IMR-90 (cell line): ENCODE measurements around the gene ITPR2. TPM values are rescaled to one million over a fixed set of nuclear protein-coding genes. Genes with fewer than 3 reads are reported as not detected.
A peak's percentile ranks its signal among the peaks of the same experiment; 100 is the strongest.

Source experiments
- ATAC-seq: fragments of 200-7000 bp; cut with Tn5 transposase; 2 replicates; pipeline ENCODE4 v1.9.1; 2020; ENCODE audit warnings: low read depth, mild to moderate bottlenecking, moderate library complexity
- BruUV-seq: library from RNA; stranded (reverse); fragments of 400-500 nt; replicated peaks from 2 replicates; lab custom pipeline; 2021; lab: Mats Ljungman, UMichigan
- CTCF ChIA-PET: fragments of 300-600 bp; formaldehyde crosslinking; extraction: SDS; loops from one replicate; lab custom pipeline; 2021; ENCODE audit warnings: antibody characterized with exemption; lab: Yijun Ruan, JAX
- POLR2A ChIA-PET: fragments of 300-600 bp; sonication (Branson Sonifier 250); formaldehyde crosslinking; loops from one replicate; lab custom pipeline; 2022; ENCODE audit warnings: antibody characterized with exemption; ENCODE audit not compliant: unreplicated experiment; lab: Charles Lee
- DNase-seq: peaks from one replicate; pipeline ENCODE4 v3.0.0; 2013
- H2AFZ ChIP-seq: replicated peaks from 2 replicates; pipeline ENCODE3; 2013; ENCODE audit warnings: low read length, mild to moderate bottlenecking; ENCODE audit not compliant: poor library complexity
- H2AK5ac ChIP-seq: 2 replicates; pipeline ENCODE4 v1.6.1; 2013; ENCODE audit warnings: low read depth, low read length, inconsistent platforms
- H2AK9ac ChIP-seq: replicated peaks from 2 replicates; pipeline ENCODE3; 2013; ENCODE audit warnings: mild to moderate bottlenecking, low read depth, low read length, moderate library complexity; ENCODE audit not compliant: poor library complexity
- H2BK120ac ChIP-seq: 2 replicates; pipeline ENCODE4 v1.6.1; 2013; ENCODE audit warnings: low read depth, low read length, inconsistent platforms
- H2BK15ac ChIP-seq: 3 replicates; pipeline ENCODE4 v1.6.1; 2013; ENCODE audit warnings: low read depth, low read length, inconsistent platforms
- H2BK20ac ChIP-seq: 2 replicates; pipeline ENCODE4 v1.6.1; 2013; ENCODE audit warnings: low read depth, mild to moderate bottlenecking, inconsistent platforms, low read length, moderate library complexity
- H2BK5ac ChIP-seq: 2 replicates; pipeline ENCODE4 v1.6.1; 2013; ENCODE audit warnings: mild to moderate bottlenecking, low read depth, low read length, inconsistent platforms; ENCODE audit not compliant: poor library complexity, severe bottlenecking
- H3K14ac ChIP-seq: replicated peaks from 2 replicates; pipeline ENCODE4 v1.6.1; 2013; ENCODE audit warnings: low read depth, low read length, inconsistent platforms
- H3K18ac ChIP-seq: 2 replicates; pipeline ENCODE4 v1.6.1; 2013; ENCODE audit warnings: low read depth, low read length, control low read depth
- H3K23ac ChIP-seq: 2 replicates; pipeline ENCODE4 v1.6.1; 2013; ENCODE audit warnings: low read depth, low read length, inconsistent platforms
- H3K27ac ChIP-seq: 2 replicates; pipeline ENCODE4 v1.5.1; 2013; ENCODE audit warnings: mild to moderate bottlenecking, control low read depth, low read length; ENCODE audit not compliant: insufficient read depth
- H3K27me3 ChIP-seq: 2 replicates; pipeline ENCODE4 v1.6.1; 2013; ENCODE audit warnings: low read length; ENCODE audit not compliant: control insufficient read depth, insufficient read depth
- H3K36me3 ChIP-seq: 2 replicates; pipeline ENCODE4 v1.6.1; 2013; ENCODE audit warnings: low read length, mixed read lengths; ENCODE audit not compliant: control insufficient read depth, insufficient read depth
- H3K4ac ChIP-seq: 2 replicates; pipeline ENCODE4 v1.6.1; 2013; ENCODE audit warnings: low read depth, low read length, inconsistent platforms
- H3K4me1 ChIP-seq: 2 replicates; pipeline ENCODE4 v1.6.1; 2013; ENCODE audit warnings: low read length, mixed read lengths; ENCODE audit not compliant: control insufficient read depth, insufficient read depth
- H3K4me2 ChIP-seq: 2 replicates; pipeline ENCODE4 v1.6.1; 2013; ENCODE audit warnings: low read depth, mild to moderate bottlenecking, control low read depth, low read length, moderate library complexity
- H3K4me3 ChIP-seq: 2 replicates; pipeline ENCODE4 v1.5.1; 2013; ENCODE audit warnings: low read depth, mild to moderate bottlenecking, control low read depth, low read length, moderate library complexity; ENCODE audit not compliant: insufficient read depth
- H3K56ac ChIP-seq: 2 replicates; pipeline ENCODE4 v1.6.1; 2013; ENCODE audit warnings: low read length, inconsistent platforms; ENCODE audit not compliant: insufficient read depth; ENCODE audit errors: extremely low read depth
- H3K79me1 ChIP-seq, 2 experiments: 2 replicates each; pipeline ENCODE4 v1.6.1; 2013; ENCODE audit warnings: low read length in 2 of 2, inconsistent platforms in 1 of 2, low read depth in 1 of 2
- H3K9ac ChIP-seq: 2 replicates; pipeline ENCODE4 v1.6.1; 2013; ENCODE audit warnings: low read depth, low read length, control low read depth
- H3K9me1 ChIP-seq: 2 replicates; pipeline ENCODE4 v1.6.1; 2013; ENCODE audit warnings: low read length, inconsistent platforms; ENCODE audit not compliant: insufficient read depth
- H3K9me3 ChIP-seq: 2 replicates; pipeline ENCODE4 v1.6.1; 2013; ENCODE audit warnings: low read length; ENCODE audit not compliant: control insufficient read depth, insufficient read depth
- H4K20me1 ChIP-seq: 2 replicates; pipeline ENCODE4 v1.6.1; 2013; ENCODE audit warnings: low read length, inconsistent platforms; ENCODE audit not compliant: insufficient read depth
- H4K5ac ChIP-seq: 2 replicates; pipeline ENCODE4 v1.6.1; 2013; ENCODE audit warnings: mild to moderate bottlenecking, low read depth, low read length, control low read depth
- H4K8ac ChIP-seq, 2 experiments: 2 replicates each; pipeline ENCODE4 v1.6.1; 2013; ENCODE audit warnings: low read depth in 2 of 2, low read length in 2 of 2, control low read depth in 1 of 2, inconsistent platforms in 1 of 2
- H4K91ac ChIP-seq: 2 replicates; pipeline ENCODE4 v1.6.1; 2013; ENCODE audit warnings: low read depth, low read length, inconsistent platforms; ENCODE audit not compliant: insufficient read depth
- BHLHE40 ChIP-seq: fragments of 150-350 bp; IDR thresholded peaks from 2 replicates; pipeline ENCODE4 v1.6.1; 2016; ENCODE audit warnings: mild to moderate bottlenecking, low read depth, low read length
- CEBPB ChIP-seq: IDR thresholded peaks from 2 replicates; pipeline ENCODE4 v1.6.1; 2012; ENCODE audit warnings: low read depth, low read length, improper control_type of control experiment
- CHD1 ChIP-seq: IDR thresholded peaks from 2 replicates; pipeline ENCODE4 v1.6.1; 2012; ENCODE audit warnings: low read depth, low read length, improper control_type of control experiment
- ELK1 ChIP-seq: fragments of 150-350 bp; IDR thresholded peaks from 2 replicates; pipeline ENCODE4 v1.6.1; 2016; ENCODE audit warnings: low read depth, mild to moderate bottlenecking, low read length, moderate library complexity, borderline replicate concordance
- FOS ChIP-seq: fragments of 150-350 bp; IDR thresholded peaks from 2 replicates; pipeline ENCODE4 v1.6.1; 2016; ENCODE audit warnings: low read depth, low read length
- MAFK ChIP-seq: IDR thresholded peaks from 2 replicates; pipeline ENCODE4 v1.6.1; 2012; ENCODE audit warnings: low read depth, low read length, improper control_type of control experiment
- MAZ ChIP-seq: IDR thresholded peaks from 2 replicates; pipeline ENCODE4 v1.6.1; 2012; ENCODE audit warnings: low read depth, mild to moderate bottlenecking, low read length, improper control_type of control experiment, moderate library complexity, borderline replicate concordance
- MXI1 ChIP-seq: IDR thresholded peaks from 2 replicates; pipeline ENCODE4 v1.6.1; 2012; ENCODE audit warnings: low read depth, mild to moderate bottlenecking, low read length, moderate library complexity, borderline replicate concordance
- NFE2L2 ChIP-seq: fragments of 150-350 bp; IDR thresholded peaks from 2 replicates; pipeline ENCODE4 v1.6.1; 2016; ENCODE audit warnings: low read depth, mild to moderate bottlenecking, low read length
- POLR2A ChIP-seq: IDR thresholded peaks from 2 replicates; pipeline ENCODE4 v1.6.1; 2012; ENCODE audit warnings: mild to moderate bottlenecking, low read depth, low read length
- RAD21 ChIP-seq: IDR thresholded peaks from 2 replicates; pipeline ENCODE4 v1.6.1; 2012; ENCODE audit warnings: low read length, improper control_type of control experiment
- RCOR1 ChIP-seq: IDR thresholded peaks from 2 replicates; pipeline ENCODE4 v1.6.1; 2012; ENCODE audit warnings: mild to moderate bottlenecking, low read length, improper control_type of control experiment; ENCODE audit not compliant: insufficient replicate concordance
- RFX5 ChIP-seq: IDR thresholded peaks from 2 replicates; pipeline ENCODE4 v1.8.0; 2012; ENCODE audit warnings: low read depth, mild to moderate bottlenecking, low read length, moderate library complexity
- SMC3 ChIP-seq: fragments of 150-350 bp; IDR thresholded peaks from 2 replicates; pipeline ENCODE4 v1.6.1; 2016; ENCODE audit warnings: low read depth, mild to moderate bottlenecking, antibody characterized with exemption, low read length, moderate library complexity
- WGBS, 2 experiments: methylation state at CpG; one replicate each; pipeline versions ENCODE4 v1.1.5 to v1.1.7; 2013; ENCODE audit warnings: missing lambda C conversion rate in 2 of 2; ENCODE audit not compliant: insufficient read length in 1 of 2; ENCODE audit errors: extremely low coverage in 2 of 2; 5-methylcytosine and 5-hydroxymethylcytosine counted together
- dilution Hi-C: fragments of 300-500 bp; cut with HindIII; formaldehyde crosslinking; loops from one replicate; pipeline ENCODE4 v1.14.3; 2018; ENCODE audit warnings: low sequenced_read_pairs; ENCODE audit not compliant: unreplicated experiment
- in situ Hi-C: fragments of 300-500 bp; cut with MboI; formaldehyde crosslinking; loops from 3 replicates; pipeline ENCODE4 v1.14.3; 2019; ENCODE audit warnings: low sequenced_read_pairs, inconsistent platforms, mixed read lengths
- intact Hi-C: fragments of 100-400 bp; cut with micrococcal nuclease; formaldehyde crosslinking; loops from 2 replicates; pipeline ENCODE4 v1.10.0; 2022
- polyA plus RNA-seq, 3 experiments: library from polyadenylated mRNA; depleted of rRNA; stranded (reverse); fragments of >200 nt; gene quantifications; 2 replicates each; pipeline ENCODE4 v1.2.3, GENCODE V29; 2012; ENCODE audit warnings: low replicate concordance in 1 of 3
- total RNA-seq: library from RNA; depleted of rRNA; stranded (reverse); fragments of >200 nt; gene quantifications from 2 replicates; pipeline ENCODE4 v1.2.3, GENCODE V29; 2012
- TF ChIP-seq, protein P1 (sequence below): fragments of 150-350 bp; IDR thresholded peaks from 2 replicates; pipeline ENCODE4 v1.6.1; 2017; ENCODE audit warnings: mild to moderate bottlenecking, antibody characterized with exemption, low read length, low read depth
- TF ChIP-seq, protein P2 (sequence below): conservative IDR thresholded peaks from 2 replicates; pipeline ENCODE4 v1.5.1; 2012; ENCODE audit warnings: mild to moderate bottlenecking, low read depth, low read length, improper control_type of control experiment

Gene ITPR2
- total and polyA plus RNA-seq, 2 of the 4 experiments (the other 2 are of a cell fraction), result 1.2 to 9.0 TPM

GRCh38 chr12:26297396-26298070, 535.5 kb downstream of the ITPR2 start:
- H4K91ac ChIP-seq, result no peak overlapping the region
- DNase-seq (no peak), ATAC-seq (no peak)
- no peak overlapping the region for H2BK15ac ChIP-seq
- intact Hi-C loops (no loop called here), dilution Hi-C loops (no loop called here), in situ Hi-C loops (no loop called here)
- TF ChIP-seq CEBPB (no peak), NFE2L2 (no peak), RFX5 (no peak), RCOR1 (no peak), POLR2A (no peak), BHLHE40 (no peak), MXI1 (no peak), RAD21 (no peak), CHD1 (no peak), SMC3 (no peak), FOS (no peak), MAFK (no peak), MAZ (no peak), ELK1 (no peak)
- TF ChIP-seq, protein P1, sequence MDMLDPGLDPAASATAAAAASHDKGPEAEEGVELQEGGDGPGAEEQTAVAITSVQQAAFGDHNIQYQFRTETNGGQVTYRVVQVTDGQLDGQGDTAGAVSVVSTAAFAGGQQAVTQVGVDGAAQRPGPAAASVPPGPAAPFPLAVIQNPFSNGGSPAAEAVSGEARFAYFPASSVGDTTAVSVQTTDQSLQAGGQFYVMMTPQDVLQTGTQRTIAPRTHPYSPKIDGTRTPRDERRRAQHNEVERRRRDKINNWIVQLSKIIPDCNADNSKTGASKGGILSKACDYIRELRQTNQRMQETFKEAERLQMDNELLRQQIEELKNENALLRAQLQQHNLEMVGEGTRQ, result no peak
- TF ChIP-seq, protein P2, sequence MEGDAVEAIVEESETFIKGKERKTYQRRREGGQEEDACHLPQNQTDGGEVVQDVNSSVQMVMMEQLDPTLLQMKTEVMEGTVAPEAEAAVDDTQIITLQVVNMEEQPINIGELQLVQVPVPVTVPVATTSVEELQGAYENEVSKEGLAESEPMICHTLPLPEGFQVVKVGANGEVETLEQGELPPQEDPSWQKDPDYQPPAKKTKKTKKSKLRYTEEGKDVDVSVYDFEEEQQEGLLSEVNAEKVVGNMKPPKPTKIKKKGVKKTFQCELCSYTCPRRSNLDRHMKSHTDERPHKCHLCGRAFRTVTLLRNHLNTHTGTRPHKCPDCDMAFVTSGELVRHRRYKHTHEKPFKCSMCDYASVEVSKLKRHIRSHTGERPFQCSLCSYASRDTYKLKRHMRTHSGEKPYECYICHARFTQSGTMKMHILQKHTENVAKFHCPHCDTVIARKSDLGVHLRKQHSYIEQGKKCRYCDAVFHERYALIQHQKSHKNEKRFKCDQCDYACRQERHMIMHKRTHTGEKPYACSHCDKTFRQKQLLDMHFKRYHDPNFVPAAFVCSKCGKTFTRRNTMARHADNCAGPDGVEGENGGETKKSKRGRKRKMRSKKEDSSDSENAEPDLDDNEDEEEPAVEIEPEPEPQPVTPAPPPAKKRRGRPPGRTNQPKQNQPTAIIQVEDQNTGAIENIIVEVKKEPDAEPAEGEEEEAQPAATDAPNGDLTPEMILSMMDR, result no peak
- H3K23ac ChIP-seq, result no peak overlapping the region
- H2BK120ac ChIP-seq, result no peak overlapping the region
- H3K18ac ChIP-seq, result no peak overlapping the region
- no peak overlapping the region for H3K56ac ChIP-seq
- no peaks in the 10 kb centered on the region for H3K79me1 ChIP-seq
- no peak overlapping the region for H4K5ac ChIP-seq
- no peaks in the 10 kb centered on the region for H4K20me1 ChIP-seq
- no peak overlapping the region for H3K9ac ChIP-seq
- no peak overlapping the region for H2BK20ac ChIP-seq
- no peak overlapping the region for H2AK9ac ChIP-seq
- H2BK5ac ChIP-seq, result no peak overlapping the region
- POLR2A ChIA-PET, result no interaction called here
- H3K4me3 ChIP-seq, result no peak overlapping the region
- no peaks in the 10 kb centered on the region for H3K27me3 ChIP-seq
- CTCF ChIA-PET, result no interaction called here
- H3K9me1 ChIP-seq, result 0 out of 2 replicates have a peak, but pooled peaks cover 5% of the 10 kb centered on the region
- no peaks in the 10 kb centered on the region for H3K36me3 ChIP-seq
- H3K4ac ChIP-seq, result no peak overlapping the region
- no peak overlapping the region for H4K8ac ChIP-seq
- H3K4me1 ChIP-seq, result no peaks in the 10 kb centered on the region; the same call in 1 of the 2 replicates
- H2AFZ ChIP-seq, result peak overlapping the region; percentile 62
- H3K27ac ChIP-seq, result no peak overlapping the region
- H3K4me2 ChIP-seq, result no peak overlapping the region
- 73% methylated on average over 3 of the region's 8 CpGs; no CpG with 5 or more reads in 1 of the 2 experiments for WGBS, 2 experiments
- no TSS peak for BruUV-seq
- no peaks in the 10 kb centered on the region for H3K9me3 ChIP-seq
- H2AK5ac ChIP-seq, result no peak overlapping the region
- no peak overlapping the region for H3K14ac ChIP-seq
